Chondrocyte (in vitro differentiated cells): Measurements from ENCODE around the gene LIMK1. TPM values are rescaled to one million over a fixed set of nuclear protein-coding genes. Genes with fewer than 3 reads are reported as not detected.

Source experiments
- DNase-seq: peaks from one replicate; pipeline ENCODE4 v3.0.0; 2021; ENCODE audit warnings: mixed read lengths, low spot score
- H3K27ac Mint-ChIP-seq: one replicate; pipeline ENCODE4 v1.8.0; 2021; ENCODE audit warnings: mild to moderate bottlenecking, moderate library complexity, mixed read lengths; ENCODE audit not compliant: unreplicated experiment
- H3K27me3 Mint-ChIP-seq: 2 replicates; pipeline ENCODE4 v1.8.0; 2021; ENCODE audit warnings: low read depth, mixed read lengths
- H3K36me3 Mint-ChIP-seq: 2 replicates; pipeline ENCODE4 v1.8.0; 2021; ENCODE audit warnings: low read depth, mixed read lengths
- H3K4me1 Mint-ChIP-seq: 2 replicates; pipeline ENCODE4 v1.8.0; 2021; ENCODE audit warnings: low read depth, mild to moderate bottlenecking, mixed read lengths
- H3K4me3 Mint-ChIP-seq: one replicate; pipeline ENCODE4 v1.8.0; 2021; ENCODE audit warnings: mild to moderate bottlenecking, moderate library complexity, mixed read lengths; ENCODE audit not compliant: unreplicated experiment
- H3K9me3 Mint-ChIP-seq: 2 replicates; pipeline ENCODE4 v1.8.0; 2021; ENCODE audit warnings: low read depth, mixed read lengths
- total RNA-seq: library from RNA; stranded (reverse); gene quantifications from 3 replicates; pipeline ENCODE4 v1.2.1, GENCODE V29; 2021
- TF ChIP-seq, protein P1 (sequence below): fragments of 200-600 bp; sonication (generic); IDR thresholded peaks from 2 replicates; pipeline ENCODE4 v1.5.0; 2021; ENCODE audit warnings: antibody characterized with exemption, mild to moderate bottlenecking, moderate library complexity

LIMK1 gene
- total RNA-seq, 1 donor from 2014 or later = 41.5 TPM

DNA sequence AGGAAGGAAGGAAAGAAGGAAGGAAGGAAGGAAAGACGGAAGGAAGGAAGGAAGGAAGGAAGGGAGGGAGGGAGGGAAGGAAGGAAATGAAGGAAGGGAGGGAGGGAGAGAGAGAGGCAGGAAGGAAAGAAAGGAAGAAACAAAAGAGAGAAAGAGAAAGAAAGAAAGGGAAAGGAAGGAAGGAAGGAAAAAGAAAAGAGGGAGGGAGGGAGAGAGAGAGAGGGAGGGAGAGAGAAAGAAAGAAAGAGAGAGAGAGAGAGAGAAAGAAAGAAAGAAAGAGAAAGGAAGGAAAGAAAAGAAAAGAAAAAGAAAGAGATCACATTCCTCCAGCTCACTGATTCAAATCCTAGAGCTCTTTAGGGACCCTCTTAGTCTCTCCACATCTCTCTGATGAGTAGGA lies 31.0 kb upstream of the LIMK1 start:
- peaks cover 46% of the 10 kb centered on the region for H3K36me3 Mint-ChIP-seq
- no peak overlapping the region for H3K4me3 Mint-ChIP-seq
- TF ChIP-seq, protein P1, sequence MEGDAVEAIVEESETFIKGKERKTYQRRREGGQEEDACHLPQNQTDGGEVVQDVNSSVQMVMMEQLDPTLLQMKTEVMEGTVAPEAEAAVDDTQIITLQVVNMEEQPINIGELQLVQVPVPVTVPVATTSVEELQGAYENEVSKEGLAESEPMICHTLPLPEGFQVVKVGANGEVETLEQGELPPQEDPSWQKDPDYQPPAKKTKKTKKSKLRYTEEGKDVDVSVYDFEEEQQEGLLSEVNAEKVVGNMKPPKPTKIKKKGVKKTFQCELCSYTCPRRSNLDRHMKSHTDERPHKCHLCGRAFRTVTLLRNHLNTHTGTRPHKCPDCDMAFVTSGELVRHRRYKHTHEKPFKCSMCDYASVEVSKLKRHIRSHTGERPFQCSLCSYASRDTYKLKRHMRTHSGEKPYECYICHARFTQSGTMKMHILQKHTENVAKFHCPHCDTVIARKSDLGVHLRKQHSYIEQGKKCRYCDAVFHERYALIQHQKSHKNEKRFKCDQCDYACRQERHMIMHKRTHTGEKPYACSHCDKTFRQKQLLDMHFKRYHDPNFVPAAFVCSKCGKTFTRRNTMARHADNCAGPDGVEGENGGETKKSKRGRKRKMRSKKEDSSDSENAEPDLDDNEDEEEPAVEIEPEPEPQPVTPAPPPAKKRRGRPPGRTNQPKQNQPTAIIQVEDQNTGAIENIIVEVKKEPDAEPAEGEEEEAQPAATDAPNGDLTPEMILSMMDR = no peak
- H3K27me3 Mint-ChIP-seq = no peaks in the 10 kb centered on the region
- no peaks in the 10 kb centered on the region for H3K9me3 Mint-ChIP-seq
- peak overlapping the region; percentile 88 for H3K27ac Mint-ChIP-seq
- no peak for DNase-seq
- peaks cover 20% of the 10 kb centered on the region for H3K4me1 Mint-ChIP-seq

DNA sequence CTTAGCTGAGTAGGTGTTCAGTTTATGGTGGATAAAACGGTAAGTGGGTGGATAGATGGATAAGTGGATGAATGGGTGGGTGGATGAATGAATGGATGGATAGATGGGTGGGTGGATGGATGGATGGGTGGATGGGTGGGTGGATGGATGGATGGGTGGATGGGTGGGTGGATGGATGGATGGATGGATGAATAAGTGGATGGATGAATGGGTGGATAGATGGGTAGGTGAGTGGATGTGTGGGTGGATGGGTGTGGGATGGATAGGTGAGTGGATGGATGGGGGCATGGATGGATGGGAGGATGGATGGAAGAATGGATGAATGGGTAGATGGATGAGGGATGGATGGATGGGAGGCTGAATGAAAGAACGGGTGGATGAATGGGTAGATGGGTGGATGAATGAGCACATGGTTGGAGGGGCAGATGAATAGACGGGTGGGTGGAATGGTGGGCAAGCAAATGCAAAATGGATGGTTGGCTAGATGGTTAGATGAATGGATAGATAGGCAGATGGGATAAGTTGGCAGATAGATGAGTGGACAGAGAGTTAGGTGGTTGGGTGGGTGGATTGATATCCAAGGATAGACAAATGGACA lies 29.9 kb upstream of the LIMK1 start:
- Mint-ChIP-seq H3K27ac (peak overlapping the region; percentile 67), H3K36me3 (peaks cover 52% of the 10 kb centered on the region), H3K4me3 (no peak overlapping the region), H3K27me3 (no peaks in the 10 kb centered on the region), H3K4me1 (peaks cover 29% of the 10 kb centered on the region), H3K9me3 (no peaks in the 10 kb centered on the region)
- no peak for DNase-seq
- TF ChIP-seq, protein P1 = no peak

DNA sequence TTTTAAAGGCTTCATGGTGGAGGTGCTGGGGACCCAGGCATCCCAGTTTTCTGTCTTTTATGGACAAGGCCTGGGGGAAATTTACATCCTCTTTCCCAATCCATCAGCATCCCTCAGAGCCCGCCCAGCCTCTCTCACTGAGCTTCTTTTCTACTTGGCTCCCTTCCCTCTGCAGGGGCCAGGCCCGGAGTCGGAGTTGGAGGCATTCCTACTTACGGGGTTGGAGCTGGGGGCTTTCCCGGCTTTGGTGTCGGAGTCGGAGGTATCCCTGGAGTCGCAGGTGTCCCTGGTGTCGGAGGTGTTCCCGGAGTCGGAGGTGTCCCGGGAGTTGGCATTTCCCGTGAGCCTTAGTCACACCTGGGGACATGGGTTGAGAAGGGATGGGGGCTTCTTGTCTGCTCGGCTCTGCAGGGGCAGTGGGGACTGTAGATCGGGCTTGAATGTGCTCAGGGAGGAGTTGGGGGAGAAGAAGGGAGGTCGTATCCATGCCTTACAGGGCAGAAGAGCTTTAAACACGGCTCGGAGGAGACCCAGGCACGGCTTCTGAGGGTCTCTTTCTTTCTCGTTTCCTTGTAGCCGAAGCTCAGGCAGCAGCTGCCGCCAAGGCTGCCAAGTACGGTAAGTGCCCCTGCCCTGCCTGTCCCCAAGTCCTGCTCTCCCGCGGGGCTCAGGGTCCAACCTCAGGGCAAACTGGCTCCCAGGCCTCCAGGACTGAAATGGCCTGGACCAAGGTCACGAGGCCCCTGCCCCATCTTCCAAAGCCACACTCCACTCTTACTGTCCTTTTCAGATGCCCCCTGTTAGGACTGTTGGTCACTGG lies 27.3 kb upstream of the LIMK1 start:
- TF ChIP-seq, protein P1 = no peak
- no peak overlapping the region for H3K4me3 Mint-ChIP-seq

DNA sequence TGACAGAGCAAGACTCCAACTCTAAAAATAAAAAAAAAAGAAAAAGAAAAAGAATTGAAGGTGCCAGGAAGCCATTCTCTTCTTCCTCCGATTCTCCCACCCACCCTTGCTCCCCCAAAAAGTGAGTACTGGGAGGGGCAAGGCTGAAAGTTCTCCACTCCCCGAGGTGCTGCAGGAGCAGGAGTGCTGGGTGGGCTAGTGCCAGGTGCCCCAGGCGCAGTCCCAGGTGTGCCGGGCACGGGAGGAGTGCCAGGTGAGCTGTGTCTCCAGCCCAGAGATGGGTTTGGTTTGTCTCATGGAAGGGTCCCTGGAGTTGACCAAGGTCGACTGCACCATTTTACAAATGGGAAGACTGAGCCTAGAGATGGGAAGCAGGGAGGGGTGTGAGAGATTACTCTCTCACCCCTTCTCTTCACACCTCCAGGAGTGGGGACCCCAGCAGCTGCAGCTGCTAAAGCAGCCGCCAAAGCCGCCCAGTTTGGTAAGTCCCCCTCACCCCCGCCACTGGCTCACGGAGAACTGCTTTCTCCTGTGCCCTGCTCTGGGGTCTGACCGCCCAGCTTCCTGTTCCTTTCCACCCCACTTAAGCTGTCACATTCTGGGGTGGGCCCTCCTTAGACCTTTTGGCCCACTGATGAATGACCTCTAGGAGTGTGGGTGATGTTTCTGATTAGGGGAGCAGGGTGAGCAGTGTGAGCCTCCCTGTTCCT lies 26.2 kb upstream of the LIMK1 start:
- Mint-ChIP-seq H3K27me3 (no peaks in the 10 kb centered on the region), H3K4me3 (no peak overlapping the region), H3K36me3 (peaks cover 64% of the 10 kb centered on the region)

More for the DNA sequence above, 27.3 kb upstream of the LIMK1 start:
- H3K36me3 Mint-ChIP-seq = peaks cover 65% of the 10 kb centered on the region
- peaks cover 34% of the 10 kb centered on the region for H3K4me1 Mint-ChIP-seq
- peak; percentile 81 for DNase-seq
- H3K9me3 Mint-ChIP-seq = no peaks in the 10 kb centered on the region
- no peaks in the 10 kb centered on the region for H3K27me3 Mint-ChIP-seq
- peak overlapping the region; percentile 85 for H3K27ac Mint-ChIP-seq

More for the DNA sequence above, 26.2 kb upstream of the LIMK1 start:
- H3K27ac Mint-ChIP-seq = peak overlapping the region; percentile 59
- H3K9me3 Mint-ChIP-seq = no peaks in the 10 kb centered on the region
- peak; percentile 77 for DNase-seq
- TF ChIP-seq, protein P1 = no peak
- peaks cover 40% of the 10 kb centered on the region for H3K4me1 Mint-ChIP-seq
